Activated T-cell treated with anti-CD3 and anti-CD28 coated beads, Interleukin-2, amount 50 U/mL, for 72 hours (primary cell): ENCODE data around the gene C19orf44. TPM values are rescaled to one million over a fixed set of nuclear protein-coding genes. Genes with fewer than 3 reads are reported as not detected.
"Not testable (repeated sequence)": the region's sequence is repeated elsewhere in the genome, so short reads cannot be mapped to it uniquely, and the experiment has no call there.

ENCODE experiments used
- ATAC-seq, 2 donors: fragments of 150-1000 bp; cut with Tn5 transposase; replicated peaks in 1 of 2; 2 replicates each; pipeline ENCODE4 v1.10.0; 2021; ENCODE audit warnings: moderate library complexity in 2 of 2, mild to moderate bottlenecking in 1 of 2
- DNase-seq, 2 donors: peaks; one replicate each; pipeline ENCODE4 v3.0.0; 2021 to 2022; ENCODE audit warnings: mixed read lengths in 1 of 2
- H3K27ac Mint-ChIP-seq: one replicate; pipeline ENCODE4 v1.8.0; 2022; ENCODE audit warnings: mild to moderate bottlenecking, moderate library complexity, mixed read lengths
- H3K27me3 Mint-ChIP-seq: one replicate; pipeline ENCODE4 v1.8.0; 2022; ENCODE audit warnings: low read depth, mixed read lengths
- H3K36me3 Mint-ChIP-seq, 2 donors: one replicate each; pipeline ENCODE4 v1.8.0; 2022; ENCODE audit warnings: mixed read lengths in 2 of 2, mild to moderate bottlenecking in 1 of 2; ENCODE audit not compliant: insufficient read depth in 2 of 2
- H3K4me1 Mint-ChIP-seq: one replicate; pipeline ENCODE4 v1.8.0; 2022; ENCODE audit warnings: low read depth, mixed read lengths
- H3K4me3 Mint-ChIP-seq, 2 donors: one replicate each; pipeline ENCODE4 v1.8.0; 2022; ENCODE audit warnings: mild to moderate bottlenecking in 2 of 2, mixed read lengths in 2 of 2, moderate library complexity in 2 of 2
- H3K9me3 Mint-ChIP-seq, 2 donors: one replicate each; pipeline ENCODE4 v1.8.0; 2022; ENCODE audit warnings: mixed read lengths in 2 of 2
- total RNA-seq, 2 donors: library from RNA; stranded (reverse); gene quantifications; one replicate each; pipeline ENCODE4 v1.2.3, GENCODE V29; 2022

Gene C19orf44
- total RNA-seq, 2 donors from 2014 or later: 3.0 to 3.4 TPM

DNA sequence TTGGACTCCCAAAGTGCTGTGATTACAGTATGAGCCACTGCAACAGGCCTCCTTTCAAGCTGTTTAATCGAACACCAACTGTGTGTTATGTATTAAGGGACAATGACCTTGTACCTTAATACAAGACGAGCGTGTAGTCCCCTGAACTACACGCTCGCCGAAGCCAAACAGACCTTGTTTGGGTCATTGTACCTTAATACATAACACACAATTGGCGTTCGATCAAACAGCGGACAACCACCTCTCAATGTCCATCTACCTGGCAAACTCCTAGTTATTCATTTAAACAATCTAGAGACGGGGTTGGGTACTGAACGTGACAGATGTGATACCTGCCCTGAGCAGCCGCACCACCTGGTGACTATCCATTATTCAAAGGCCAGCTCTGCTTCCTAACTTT, 44.8 kb downstream of the C19orf44 start:
- Mint-ChIP-seq H3K27me3 (no peaks in the 10 kb centered on the region), H3K4me3 (peak overlapping the region; percentile 95 to 99), H3K36me3 (peaks cover 2 to 29% of the 10 kb centered on the region in 2 donors), H3K9me3 (no peaks in the 10 kb centered on the region), H3K27ac (peak overlapping the region; percentile 83), H3K4me1 (peaks cover 59% of the 10 kb centered on the region)
- no peak for ATAC-seq
- DNase-seq: no peak

DNA sequence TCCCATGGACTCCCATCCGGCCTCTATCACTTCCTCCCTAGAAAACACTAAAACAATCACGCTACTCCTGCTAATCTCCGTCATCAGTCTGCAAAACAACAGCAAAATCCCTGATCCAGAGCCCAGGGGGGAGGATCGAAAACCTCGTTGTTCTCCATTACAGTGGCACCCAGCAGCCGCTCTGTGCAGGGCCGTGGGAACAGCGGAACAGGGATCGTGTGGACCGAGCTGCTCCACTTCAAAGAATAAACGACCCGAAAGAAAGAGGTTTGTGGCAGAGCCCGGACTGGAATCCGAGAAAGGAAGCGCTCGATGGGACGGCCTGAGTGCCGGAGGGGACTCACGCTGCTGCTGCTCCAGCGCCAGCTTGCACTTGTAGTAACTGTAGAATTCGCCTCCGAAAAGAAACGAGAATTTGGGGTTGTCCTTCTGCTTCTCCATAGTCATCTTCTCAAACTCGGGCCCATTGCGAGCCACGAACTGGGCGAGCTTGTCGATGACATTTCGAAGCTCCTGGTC, 45.4 kb downstream of the C19orf44 start:
- ATAC-seq (peak in 1 of 2 donors; percentile 1), DNase-seq (peak in 1 of 2 donors; percentile 23)
- Mint-ChIP-seq H3K4me3 (peak overlapping the region; percentile 95 to 99), H3K27ac (peak overlapping the region; percentile 83), H3K9me3 (no peaks in the 10 kb centered on the region), H3K4me1 (peaks cover 59% of the 10 kb centered on the region), H3K27me3 (no peaks in the 10 kb centered on the region), H3K36me3 (peaks cover 2 to 28% of the 10 kb centered on the region in 2 donors)

DNA sequence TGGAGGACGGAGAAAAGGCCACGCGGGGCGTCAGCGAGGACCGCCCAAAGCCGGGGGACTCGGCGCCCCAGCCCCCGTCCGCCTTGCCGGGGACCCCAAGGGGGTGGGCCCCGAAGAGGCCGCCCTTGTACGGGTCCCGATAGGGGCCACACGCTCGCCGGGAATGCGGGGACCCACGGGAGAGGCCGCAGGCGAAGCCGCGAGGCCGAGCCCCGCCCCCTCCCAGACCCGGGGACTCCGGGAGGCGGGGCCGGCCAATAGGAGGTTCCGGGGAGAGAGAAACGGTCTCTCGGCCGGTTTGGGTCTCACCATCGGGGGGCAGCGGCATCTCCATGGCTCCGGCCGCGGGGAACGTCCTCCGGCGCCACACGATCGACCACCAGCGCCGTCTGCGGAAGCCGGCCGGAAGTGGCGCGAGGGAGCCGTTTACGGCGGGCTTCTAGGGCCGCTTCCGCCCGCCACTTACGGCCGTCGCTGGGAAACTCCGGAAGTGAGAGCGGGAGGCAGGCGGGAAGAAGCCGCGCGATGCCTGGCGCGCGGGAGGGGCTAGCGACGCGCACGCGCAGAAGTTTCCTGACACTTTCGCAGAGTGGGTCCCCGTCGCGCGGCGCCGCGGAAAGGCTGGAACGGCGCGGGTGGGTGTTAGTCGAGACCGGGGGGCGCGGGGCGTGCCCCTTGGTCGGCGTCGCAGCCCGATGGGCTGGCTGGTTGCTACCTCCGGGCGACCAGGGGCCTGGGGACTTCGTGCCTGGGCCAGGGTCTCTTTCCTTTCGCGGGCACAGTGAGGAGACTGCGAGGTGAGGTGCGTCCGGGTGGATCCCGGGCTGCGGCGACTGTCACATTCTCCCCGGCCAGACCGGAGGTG, 46.1 kb downstream of the C19orf44 start, which contains the start of gene CHERP:
TSS of gene CHERP (minus strand) at position 393 of the 865 bp plus-strand sequence. CDS start at position 334, 59 bp downstream.
- Mint-ChIP-seq H3K9me3 (no peaks in the 10 kb centered on the region), H3K27me3 (no peaks in the 10 kb centered on the region), H3K27ac (peak within 1 kb of the TSS; percentile 96), H3K4me1 (peaks cover 59% of the 10 kb centered on the region), H3K36me3 (peaks cover 2 to 28% of the 10 kb centered on the region in 2 donors), H3K4me3 (peak within 1 kb of the TSS; percentile 95 to 99)
- DNase-seq (peak; percentile 95), ATAC-seq (peak; percentile 85 to 87)

DNA sequence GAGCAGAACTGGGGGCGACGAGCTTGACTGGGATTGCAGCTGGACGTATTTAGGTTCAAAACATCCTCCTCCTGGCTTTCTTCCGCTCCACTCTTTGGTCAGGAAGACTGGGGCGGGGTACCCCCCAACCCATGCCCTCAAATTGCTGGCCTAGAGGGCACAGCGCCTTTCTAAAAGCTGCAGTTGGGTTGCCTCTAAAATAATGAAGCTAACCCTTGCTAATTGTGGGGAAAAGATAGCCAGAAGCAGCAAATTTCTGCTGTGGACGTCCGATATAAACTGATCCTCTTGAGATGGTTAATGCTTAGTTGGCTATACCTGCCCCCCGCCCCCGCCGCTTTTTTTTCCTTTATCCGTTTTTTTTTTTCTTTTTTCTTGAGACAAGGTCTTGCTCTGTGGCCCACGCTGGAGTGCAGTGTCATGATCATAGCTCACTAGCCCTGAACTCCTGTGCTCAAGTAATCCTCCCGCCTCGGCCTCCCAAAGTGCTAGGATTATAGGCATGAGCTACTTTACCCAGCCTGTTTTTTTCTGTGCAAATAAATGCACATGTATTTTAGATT, 46.8 kb downstream of the C19orf44 start:
- Mint-ChIP-seq H3K4me1 (peaks cover 64% of the 10 kb centered on the region), H3K27ac (peak overlapping the region; percentile 96), H3K27me3 (no peaks in the 10 kb centered on the region), H3K4me3 (peak overlapping the region; percentile 95 to 99), H3K36me3 (peaks cover 2 to 25% of the 10 kb centered on the region in 2 donors), H3K9me3 (no peaks in the 10 kb centered on the region)
- no peak for ATAC-seq
- DNase-seq: no peak

DNA sequence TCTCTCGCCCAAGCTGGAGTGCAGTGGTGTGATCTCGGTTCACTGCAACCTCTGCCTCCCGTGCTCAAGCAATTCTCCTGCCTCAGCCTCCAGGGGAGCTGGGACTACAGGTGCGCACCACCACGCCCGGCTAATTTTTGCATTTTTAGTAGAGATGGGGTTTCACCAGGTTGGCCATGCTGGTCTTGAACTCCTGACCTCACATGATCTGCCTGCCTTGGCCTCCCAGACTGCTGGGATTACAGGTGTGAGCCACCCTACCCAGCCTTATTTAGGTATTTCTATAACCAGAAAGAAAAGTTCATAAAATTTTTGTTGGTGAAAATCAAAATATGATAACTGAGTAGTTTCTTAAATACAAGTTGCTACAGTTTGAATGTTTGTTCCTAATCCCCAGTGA, 47.5 kb downstream of the C19orf44 start:
- ATAC-seq: not testable (repeated sequence)

DNA sequence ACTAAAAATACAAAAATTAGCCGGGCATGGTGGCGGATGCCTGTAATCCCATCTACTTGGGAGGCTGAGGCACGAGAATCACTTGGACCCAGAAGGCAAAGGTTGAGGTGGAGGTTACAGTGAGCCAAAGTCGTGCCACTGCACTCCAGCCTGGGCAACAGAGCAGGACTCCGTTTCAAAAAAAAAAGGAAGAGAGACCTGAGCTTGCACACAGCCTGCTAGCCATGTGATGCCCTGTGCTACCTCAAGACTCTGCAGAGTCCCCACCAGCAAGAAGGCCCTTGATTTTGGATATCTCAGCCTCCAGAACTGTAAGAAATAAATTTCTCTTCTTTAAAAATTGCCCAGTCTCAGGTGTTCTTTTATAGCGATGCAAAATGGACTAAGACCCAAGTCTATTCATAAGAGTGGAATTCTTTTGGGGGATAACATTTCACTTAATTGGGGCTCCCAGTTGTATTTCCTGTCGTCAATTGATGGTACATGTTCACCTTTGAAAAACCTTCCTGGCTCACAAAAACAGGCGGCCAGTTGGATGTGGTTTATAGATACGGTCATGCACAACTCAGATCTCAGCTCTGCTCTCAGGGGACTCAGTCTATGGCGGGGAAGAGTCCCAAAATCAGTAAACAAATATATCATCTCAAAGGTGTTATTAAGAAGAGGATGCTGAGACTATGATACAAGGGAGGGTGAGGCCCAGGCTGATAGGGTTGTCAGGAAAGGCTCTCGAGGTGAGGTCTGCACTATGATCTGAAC, 48.5 kb downstream of the C19orf44 start:
- Mint-ChIP-seq H3K4me3 (peak overlapping the region; percentile 23 to 51), H3K9me3 (no peaks in the 10 kb centered on the region), H3K4me1 (peaks cover 52% of the 10 kb centered on the region), H3K27ac (peak overlapping the region; percentile 6), H3K36me3 (peaks cover 0 to 13% of the 10 kb centered on the region in 2 donors), H3K27me3 (no peaks in the 10 kb centered on the region)
- no peak for DNase-seq
- ATAC-seq: no peak

More for the DNA sequence above, 47.5 kb downstream of the C19orf44 start:
- not testable (repeated sequence) for H3K9me3 Mint-ChIP-seq, DNase-seq, H3K27me3 Mint-ChIP-seq, H3K27ac Mint-ChIP-seq
- peaks cover 59% of the 10 kb centered on the region for H3K4me1 Mint-ChIP-seq
- peak overlapping the region; percentile 95 to 99 for H3K4me3 Mint-ChIP-seq
- H3K36me3 Mint-ChIP-seq: peaks cover 0 to 18% of the 10 kb centered on the region in 2 donors

DNA sequence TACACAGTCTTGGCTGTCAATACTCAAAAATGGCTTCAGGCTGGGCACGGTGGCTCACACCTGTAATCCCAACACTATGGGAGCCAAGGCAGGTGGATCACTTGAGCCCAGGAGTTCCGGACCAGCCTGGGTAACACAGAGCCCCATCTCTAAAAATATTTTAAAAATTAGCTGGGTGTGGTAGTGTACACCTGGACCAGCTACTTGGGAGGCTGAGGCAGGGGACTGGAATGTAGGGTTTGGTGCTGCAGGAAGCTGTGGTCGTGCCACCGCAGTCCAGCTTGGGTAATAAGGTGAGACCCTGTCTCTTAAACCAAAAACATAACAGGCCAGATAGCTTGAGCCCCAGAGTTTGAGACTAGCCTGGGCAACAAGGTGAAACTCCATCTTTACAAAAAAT, 52.8 kb downstream of the C19orf44 start:
- H3K9me3 Mint-ChIP-seq: no peaks in the 10 kb centered on the region
- H3K4me3 Mint-ChIP-seq: no peak overlapping the region
- peaks cover 39% of the 10 kb centered on the region for H3K4me1 Mint-ChIP-seq
- no peaks in the 10 kb centered on the region for H3K27me3 Mint-ChIP-seq
- ATAC-seq (no peak), DNase-seq (no peak)
- H3K27ac Mint-ChIP-seq: no peak overlapping the region
- H3K36me3 Mint-ChIP-seq: peaks cover 4 to 5% of the 10 kb centered on the region in 2 donors

DNA sequence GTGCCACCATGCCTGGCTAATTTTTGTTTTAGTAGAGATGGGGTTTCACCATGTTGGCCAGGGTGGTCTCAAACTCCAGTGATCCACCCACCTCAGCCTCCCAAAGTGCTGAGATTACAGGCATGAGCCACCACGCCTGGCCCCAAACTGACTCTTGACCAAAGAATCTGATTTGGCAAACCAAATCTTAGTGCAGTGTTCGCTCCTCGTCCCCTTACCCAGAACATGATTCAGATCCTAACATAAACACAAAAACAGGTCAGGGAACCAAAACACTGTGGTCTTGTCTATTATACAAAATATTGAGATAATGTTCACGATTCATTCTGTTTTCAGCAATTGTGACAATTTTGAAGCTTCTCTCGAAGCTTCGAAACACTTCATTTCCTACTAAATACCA, 55.7 kb downstream of the C19orf44 start:
- not testable (repeated sequence) for H3K27ac Mint-ChIP-seq, H3K36me3 Mint-ChIP-seq, ATAC-seq, DNase-seq, H3K9me3 Mint-ChIP-seq, H3K27me3 Mint-ChIP-seq, H3K4me3 Mint-ChIP-seq
- H3K4me1 Mint-ChIP-seq: peaks cover 28% of the 10 kb centered on the region

DNA sequence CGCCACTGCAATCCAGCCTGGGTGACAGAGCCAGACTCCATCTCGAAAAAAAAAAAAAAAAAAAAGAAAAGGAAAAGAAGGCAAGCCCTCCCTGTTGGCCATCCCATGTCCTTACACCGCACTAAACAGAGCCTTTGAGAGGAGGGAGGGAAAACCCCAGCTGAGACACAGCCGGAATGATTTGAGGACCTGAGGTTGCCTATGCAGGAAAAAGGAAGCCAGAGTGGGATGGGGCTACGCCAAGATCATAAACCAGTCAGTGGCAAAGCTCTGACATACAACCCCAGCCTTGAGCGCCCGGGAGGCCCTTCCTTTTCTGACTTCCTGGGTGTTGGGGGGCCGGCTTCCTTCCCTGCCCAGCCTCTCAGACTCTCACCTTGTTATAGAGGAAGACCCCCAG, 58.6 kb downstream of the C19orf44 start:
- H3K27ac Mint-ChIP-seq: peak overlapping the region; percentile 84
- peaks cover 15% of the 10 kb centered on the region for H3K4me1 Mint-ChIP-seq
- no peak for ATAC-seq
- no peak for DNase-seq
- H3K36me3 Mint-ChIP-seq: peaks cover 9 to 14% of the 10 kb centered on the region in 2 donors
- H3K9me3 Mint-ChIP-seq: no peaks in the 10 kb centered on the region
- no peak overlapping the region for H3K4me3 Mint-ChIP-seq
- no peaks in the 10 kb centered on the region for H3K27me3 Mint-ChIP-seq

DNA sequence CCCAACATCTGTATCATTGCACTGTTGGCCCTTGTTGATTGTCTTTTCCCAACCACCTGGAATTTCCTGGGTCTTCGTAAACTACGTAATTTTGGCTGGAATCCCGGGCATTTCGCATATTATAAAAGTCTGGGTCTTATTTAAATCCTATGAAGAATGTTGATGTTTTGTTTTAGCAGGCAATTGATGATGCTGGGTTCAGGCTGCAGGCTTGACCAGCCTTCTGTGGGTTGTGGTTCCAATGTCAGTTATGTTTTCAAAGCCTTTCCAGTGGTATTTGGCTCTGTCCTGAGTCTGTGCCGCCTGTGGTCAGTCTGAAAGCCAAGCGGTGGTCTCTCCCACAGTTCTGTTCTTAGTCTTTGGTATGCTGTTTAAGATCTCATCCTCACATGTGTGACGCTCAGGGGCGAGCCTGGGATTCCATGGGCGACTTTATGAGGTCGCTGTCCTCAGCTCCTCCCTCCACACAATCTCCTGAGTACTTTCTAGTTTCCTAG, 63.6 kb downstream of the C19orf44 start:
- Mint-ChIP-seq H3K36me3 (peaks cover 8 to 19% of the 10 kb centered on the region in 2 donors), H3K4me3 (no peak overlapping the region), H3K27ac (no peak overlapping the region), H3K27me3 (no peaks in the 10 kb centered on the region), H3K4me1 (no peaks in the 10 kb centered on the region), H3K9me3 (no peaks in the 10 kb centered on the region)
- DNase-seq: no peak
- ATAC-seq: no peak

DNA sequence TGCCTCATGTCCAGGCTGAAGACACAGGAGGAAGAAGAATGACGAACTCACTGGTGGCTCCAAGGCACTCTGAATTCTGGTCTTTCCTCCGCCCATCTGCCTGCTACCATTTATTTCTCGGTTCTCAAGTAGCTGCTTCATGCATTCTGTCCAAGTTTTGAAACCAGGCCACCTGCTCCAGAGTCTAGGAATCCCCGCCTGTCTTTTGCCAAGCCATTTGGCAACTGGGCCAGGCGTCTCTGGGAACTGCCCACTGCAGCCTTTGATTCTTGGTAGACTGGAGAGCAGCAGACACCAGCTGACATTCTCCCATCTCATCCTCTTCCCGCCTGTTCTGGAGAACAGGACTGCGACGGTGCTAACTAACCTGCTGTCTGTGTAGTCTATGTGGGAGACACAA, 65.2 kb downstream of the C19orf44 start:
- H3K4me3 Mint-ChIP-seq: no peak overlapping the region
- no peaks in the 10 kb centered on the region for H3K9me3 Mint-ChIP-seq
- H3K27ac Mint-ChIP-seq: no peak overlapping the region
- H3K4me1 Mint-ChIP-seq: peaks cover 6% of the 10 kb centered on the region
- peaks cover 11 to 21% of the 10 kb centered on the region in 2 donors for H3K36me3 Mint-ChIP-seq
- H3K27me3 Mint-ChIP-seq: no peaks in the 10 kb centered on the region
- DNase-seq: no peak
- ATAC-seq: no peak

DNA sequence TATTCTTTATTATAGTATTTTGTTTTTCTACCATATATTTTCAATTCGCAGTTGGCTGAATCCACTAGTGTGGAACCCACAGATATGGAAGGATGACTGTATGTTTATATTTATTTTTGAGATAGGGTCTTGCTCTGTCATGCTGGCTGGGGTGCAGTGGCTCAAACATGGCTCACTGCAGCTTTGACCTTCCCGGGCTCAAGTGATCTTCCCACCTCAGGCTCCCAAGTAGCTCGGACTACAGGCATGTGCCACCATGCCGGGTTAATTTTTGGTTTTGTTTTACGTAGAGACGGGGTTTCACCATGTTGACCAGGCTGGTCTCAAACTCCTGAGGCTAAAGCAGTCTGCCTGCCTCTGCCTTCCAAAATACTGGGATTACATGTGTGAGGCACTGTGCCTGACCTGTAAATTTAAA, 66.4 kb downstream of the C19orf44 start:
- DNase-seq: no peak
- Mint-ChIP-seq H3K4me3 (no peak overlapping the region), H3K9me3 (no peaks in the 10 kb centered on the region), H3K36me3 (peaks cover 11 to 27% of the 10 kb centered on the region in 2 donors), H3K27me3 (no peaks in the 10 kb centered on the region), H3K4me1 (peaks cover 12% of the 10 kb centered on the region), H3K27ac (no peak overlapping the region)
- no peak for ATAC-seq
